Measurements from ENCODE around the gene PRR19.

DNA sequence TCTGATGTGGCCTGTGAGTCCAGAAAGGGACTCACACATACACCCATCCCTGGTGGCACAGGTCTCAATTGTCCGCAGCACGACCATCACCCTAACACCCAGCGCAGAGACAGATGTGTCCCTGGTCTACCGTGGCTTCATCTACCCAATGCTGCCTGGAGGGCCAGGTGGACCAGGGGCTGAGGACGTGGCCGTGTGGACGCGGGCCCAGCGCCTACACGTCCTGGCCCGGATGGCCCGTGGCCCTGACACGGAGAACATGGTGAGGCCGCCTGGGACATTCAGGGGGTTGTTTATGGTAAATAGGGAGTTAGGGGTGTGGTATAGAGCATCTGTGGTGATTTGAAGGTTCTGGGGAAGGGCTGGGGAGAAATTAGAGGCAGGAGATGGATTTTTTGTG, 46.3 kb downstream of the PRR19 start:
- TF ChIP-seq, protein P1, sequence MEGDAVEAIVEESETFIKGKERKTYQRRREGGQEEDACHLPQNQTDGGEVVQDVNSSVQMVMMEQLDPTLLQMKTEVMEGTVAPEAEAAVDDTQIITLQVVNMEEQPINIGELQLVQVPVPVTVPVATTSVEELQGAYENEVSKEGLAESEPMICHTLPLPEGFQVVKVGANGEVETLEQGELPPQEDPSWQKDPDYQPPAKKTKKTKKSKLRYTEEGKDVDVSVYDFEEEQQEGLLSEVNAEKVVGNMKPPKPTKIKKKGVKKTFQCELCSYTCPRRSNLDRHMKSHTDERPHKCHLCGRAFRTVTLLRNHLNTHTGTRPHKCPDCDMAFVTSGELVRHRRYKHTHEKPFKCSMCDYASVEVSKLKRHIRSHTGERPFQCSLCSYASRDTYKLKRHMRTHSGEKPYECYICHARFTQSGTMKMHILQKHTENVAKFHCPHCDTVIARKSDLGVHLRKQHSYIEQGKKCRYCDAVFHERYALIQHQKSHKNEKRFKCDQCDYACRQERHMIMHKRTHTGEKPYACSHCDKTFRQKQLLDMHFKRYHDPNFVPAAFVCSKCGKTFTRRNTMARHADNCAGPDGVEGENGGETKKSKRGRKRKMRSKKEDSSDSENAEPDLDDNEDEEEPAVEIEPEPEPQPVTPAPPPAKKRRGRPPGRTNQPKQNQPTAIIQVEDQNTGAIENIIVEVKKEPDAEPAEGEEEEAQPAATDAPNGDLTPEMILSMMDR (IDR thresholded peaks at IDR 0.05; ENCODE audit: low read depth, low read length, poor library complexity, severe bottlenecking), result no peak
- TF ChIP-seq EZH2phosphoT487 (IDR thresholded peaks at IDR 0.05; ENCODE audit: borderline replicate concordance, low read length), result no peak

Measured in DOHH2 (cell line).